ENCODE measurements around the gene AP3D1. TPM values are rescaled to one million over a fixed set of nuclear protein-coding genes. Genes with fewer than 3 reads are reported as not detected.

Gene AP3D1
- total and polyA plus RNA-seq, 3 donors from 2014 or later: 134 to 204 (median 201) TPM

DNA sequence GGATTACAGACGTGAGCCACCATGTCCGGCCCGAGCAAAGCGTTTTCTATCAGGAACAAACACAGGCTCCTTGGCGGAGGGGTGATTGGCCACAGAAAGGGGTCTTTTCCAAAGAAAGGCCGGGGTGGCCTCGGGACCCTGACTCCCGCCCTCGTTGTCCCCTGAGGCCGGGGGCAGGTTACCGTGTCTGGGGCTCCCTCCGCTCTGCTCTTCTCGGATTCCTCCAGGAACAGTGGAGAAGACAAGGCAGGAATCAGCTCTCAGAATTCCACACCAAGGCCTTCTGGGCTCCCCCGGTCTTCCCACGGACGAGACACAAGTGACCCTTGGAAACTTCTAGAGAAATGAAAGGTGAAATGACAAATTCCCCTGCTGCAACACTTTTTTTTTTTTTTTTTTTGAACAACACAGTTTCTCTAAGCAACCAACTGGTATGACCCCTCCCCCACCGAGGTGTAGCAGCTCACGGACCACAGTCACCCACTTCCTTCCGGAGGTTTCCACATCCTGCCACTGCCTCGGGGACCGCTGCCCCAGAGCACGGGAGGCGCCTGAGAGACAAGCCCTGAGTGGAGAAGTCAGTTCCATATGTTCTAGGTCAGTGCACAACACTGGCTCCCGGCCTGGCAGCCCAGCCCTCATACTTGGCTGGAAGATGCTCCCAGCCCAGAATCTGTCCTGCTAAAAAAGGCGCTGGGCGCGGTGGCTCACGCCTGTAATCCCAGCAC lies 66.2 kb downstream of the AP3D1 start:
- peak overlapping the region in 1 of 2 donors; percentile 39 for H3K27ac ChIP-seq
- no peak overlapping the region for H3K4me3 ChIP-seq
- 74 to 77% methylated on average over 21 to 28 of the region's 28 CpGs for WGBS, 2 donors
- peak; percentile 52 for DNase-seq
- H3K27me3 ChIP-seq: no peaks in the 10 kb centered on the region
- intact Hi-C loops (cut with DNase I; ENCODE audit: low total_unique reads): no loop called here
- TF ChIP-seq POLR2A (IDR thresholded peaks at IDR 0.05): no peak
- TF ChIP-seq, protein P1, sequence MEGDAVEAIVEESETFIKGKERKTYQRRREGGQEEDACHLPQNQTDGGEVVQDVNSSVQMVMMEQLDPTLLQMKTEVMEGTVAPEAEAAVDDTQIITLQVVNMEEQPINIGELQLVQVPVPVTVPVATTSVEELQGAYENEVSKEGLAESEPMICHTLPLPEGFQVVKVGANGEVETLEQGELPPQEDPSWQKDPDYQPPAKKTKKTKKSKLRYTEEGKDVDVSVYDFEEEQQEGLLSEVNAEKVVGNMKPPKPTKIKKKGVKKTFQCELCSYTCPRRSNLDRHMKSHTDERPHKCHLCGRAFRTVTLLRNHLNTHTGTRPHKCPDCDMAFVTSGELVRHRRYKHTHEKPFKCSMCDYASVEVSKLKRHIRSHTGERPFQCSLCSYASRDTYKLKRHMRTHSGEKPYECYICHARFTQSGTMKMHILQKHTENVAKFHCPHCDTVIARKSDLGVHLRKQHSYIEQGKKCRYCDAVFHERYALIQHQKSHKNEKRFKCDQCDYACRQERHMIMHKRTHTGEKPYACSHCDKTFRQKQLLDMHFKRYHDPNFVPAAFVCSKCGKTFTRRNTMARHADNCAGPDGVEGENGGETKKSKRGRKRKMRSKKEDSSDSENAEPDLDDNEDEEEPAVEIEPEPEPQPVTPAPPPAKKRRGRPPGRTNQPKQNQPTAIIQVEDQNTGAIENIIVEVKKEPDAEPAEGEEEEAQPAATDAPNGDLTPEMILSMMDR (IDR thresholded peaks at IDR 0.05): no peak
- H3K4me1 ChIP-seq: peaks cover 13% of the 10 kb centered on the region
- H3K9me3 ChIP-seq: no peaks in the 10 kb centered on the region
- H3K36me3 ChIP-seq (ENCODE audit: low read depth, missing control alignments): no peaks in the 10 kb centered on the region

DNA sequence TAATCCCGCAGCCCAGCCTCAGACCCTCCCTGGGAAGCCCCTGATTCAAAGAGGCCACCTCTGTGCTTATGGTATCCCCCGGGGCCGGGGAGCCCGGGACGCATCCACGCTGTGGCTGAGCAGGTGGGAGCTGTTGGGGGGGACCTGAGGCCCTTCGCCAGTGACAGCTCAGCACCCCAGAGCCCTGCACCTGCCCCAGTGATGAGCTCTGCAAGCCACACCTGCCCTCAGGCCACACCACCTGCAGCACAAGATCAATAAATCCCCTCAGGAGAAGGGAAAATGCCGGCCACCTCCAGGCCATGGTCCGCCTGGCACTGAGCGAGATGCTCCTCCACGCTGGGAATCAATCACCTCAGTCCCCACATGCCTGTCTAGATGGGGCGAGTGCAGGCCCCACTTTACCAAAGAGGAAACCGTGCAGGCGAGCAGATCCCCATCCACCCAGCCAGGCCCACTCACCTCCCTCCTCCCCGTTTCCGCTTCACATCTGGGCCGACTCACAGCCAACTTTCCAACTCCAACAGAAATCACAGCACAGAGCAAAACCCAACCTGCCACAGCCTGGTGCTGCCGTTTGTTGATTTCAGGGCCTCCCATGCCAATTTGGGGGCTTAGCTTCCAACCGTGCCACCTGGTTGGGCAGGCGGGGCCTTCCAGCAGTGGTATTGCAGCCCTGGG lies 68.1 kb downstream of the AP3D1 start:
- DNase-seq: no peak
- no peaks in the 10 kb centered on the region for H3K27me3 ChIP-seq
- H3K36me3 ChIP-seq (ENCODE audit: low read depth, missing control alignments): no peaks in the 10 kb centered on the region
- intact Hi-C loops (cut with DNase I; ENCODE audit: low total_unique reads): no loop called here
- no peak for TF ChIP-seq POLR2A (IDR thresholded peaks at IDR 0.05)
- TF ChIP-seq, protein P1 (IDR thresholded peaks at IDR 0.05): no peak
- H3K9me3 ChIP-seq: no peaks in the 10 kb centered on the region
- peaks cover 10% of the 10 kb centered on the region for H3K4me1 ChIP-seq
- WGBS, 2 donors: 66 to 71% methylated on average over 10 to 20 of the region's 20 CpGs
- H3K27ac ChIP-seq: no peak overlapping the region
- H3K4me3 ChIP-seq: no peak overlapping the region

DNA sequence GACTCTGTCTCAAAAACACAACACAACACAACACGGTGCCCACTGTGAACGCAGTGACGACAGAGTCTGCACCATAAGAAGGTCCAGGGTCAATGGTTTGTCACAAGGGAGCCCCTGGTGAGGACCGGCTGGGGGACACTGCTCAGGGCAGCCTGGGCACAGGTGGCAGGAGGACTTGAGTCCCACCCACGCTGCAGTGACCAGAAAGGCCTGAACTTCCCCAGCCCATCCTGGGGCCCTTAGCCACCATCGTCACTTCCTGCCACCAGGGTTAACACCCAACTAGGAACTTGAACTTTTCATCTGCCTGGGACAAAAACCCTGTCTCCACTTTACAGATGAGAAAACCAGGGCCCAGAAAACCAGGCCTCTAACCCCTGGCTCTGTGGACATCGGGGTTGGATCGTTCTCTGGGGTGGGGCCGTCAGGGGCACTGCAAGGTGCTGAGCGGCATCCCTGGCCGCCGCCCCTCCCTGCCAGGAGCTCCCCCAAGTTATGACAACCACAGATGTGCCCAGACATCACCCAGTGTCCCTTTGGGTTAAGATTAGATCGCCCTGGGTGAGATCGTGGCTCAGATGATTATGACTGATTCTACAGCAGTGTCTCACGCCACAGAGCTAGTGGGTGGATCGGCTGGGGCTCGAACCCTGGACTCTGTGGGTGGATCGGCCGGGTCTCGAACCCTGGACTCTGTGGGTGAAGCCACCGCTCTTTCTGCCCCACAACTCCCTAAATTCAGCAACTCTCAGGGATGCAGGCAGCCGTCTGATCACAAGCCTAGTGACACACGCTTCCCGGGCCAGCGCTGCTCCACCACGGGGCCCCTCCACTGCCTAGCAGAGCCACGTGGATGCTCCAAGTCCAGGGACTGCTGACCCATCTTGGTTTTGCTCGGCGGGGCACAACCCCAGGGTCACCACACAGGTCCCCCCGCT lies 69.2 kb downstream of the AP3D1 start:
- Histone ChIP-seq H3K27me3 (no peaks in the 10 kb centered on the region), H3K4me1 (peaks cover 10% of the 10 kb centered on the region), H3K27ac (no peak overlapping the region), H3K36me3 (ENCODE audit: low read depth, missing control alignments) (no peaks in the 10 kb centered on the region), H3K4me3 (no peak overlapping the region), H3K9me3 (no peaks in the 10 kb centered on the region)
- 89 to 91% methylated on average over 18 to 29 of the region's 30 CpGs for WGBS, 2 donors
- TF ChIP-seq, protein P1 (IDR thresholded peaks at IDR 0.05): no peak
- TF ChIP-seq POLR2A (IDR thresholded peaks at IDR 0.05): no peak
- intact Hi-C loops (cut with DNase I; ENCODE audit: low total_unique reads): no loop called here
- DNase-seq: no peak

DNA sequence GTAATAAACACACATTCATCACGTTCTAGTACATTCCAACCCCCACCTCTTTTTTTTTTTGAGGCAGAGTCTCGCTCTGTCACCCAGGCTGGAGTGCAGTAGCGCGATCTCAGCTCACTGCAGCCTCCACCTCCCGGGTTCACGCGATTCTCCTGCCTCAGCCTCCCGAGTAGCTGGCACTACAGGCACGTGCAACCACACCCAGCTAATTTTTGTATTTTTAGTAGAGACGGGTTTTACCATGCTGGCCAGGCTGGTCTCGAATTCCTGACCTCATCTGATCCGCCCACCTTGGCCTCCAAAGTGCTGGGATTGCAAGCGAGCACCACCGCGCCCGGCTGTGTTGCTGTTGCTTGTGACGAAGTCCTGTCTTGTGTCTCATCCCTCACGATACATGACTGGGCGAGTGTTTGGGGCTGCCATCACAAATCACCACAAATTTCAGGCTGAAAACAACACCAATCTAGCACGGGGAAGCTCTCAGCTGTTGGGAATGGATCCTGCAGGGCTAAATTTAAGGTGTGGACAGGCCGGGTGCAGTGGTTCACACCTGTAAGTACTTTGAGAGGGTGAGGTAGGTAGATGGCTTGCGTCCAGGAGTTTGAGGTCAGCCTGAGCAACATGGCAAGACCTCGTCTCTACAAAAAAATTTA lies 70.9 kb downstream of the AP3D1 start:
- WGBS, 2 donors: 89 to 91% methylated on average over 23 of the region's 23 CpGs
- H3K27ac ChIP-seq: no peak overlapping the region
- no peaks in the 10 kb centered on the region for H3K27me3 ChIP-seq
- TF ChIP-seq, protein P1 (IDR thresholded peaks at IDR 0.05): no peak
- TF ChIP-seq POLR2A (IDR thresholded peaks at IDR 0.05): no peak
- peaks cover 7% of the 10 kb centered on the region for H3K4me1 ChIP-seq
- H3K4me3 ChIP-seq: no peak overlapping the region
- no peaks in the 10 kb centered on the region for H3K36me3 ChIP-seq (ENCODE audit: low read depth, missing control alignments)
- intact Hi-C loops (cut with DNase I; ENCODE audit: low total_unique reads): no loop called here
- no peak for DNase-seq
- no peaks in the 10 kb centered on the region for H3K9me3 ChIP-seq
